ENCODE measurements around the gene RNASE8.
"Not testable (repeated sequence)": the region's sequence is repeated elsewhere in the genome, so short reads cannot be mapped to it uniquely, and the experiment has no call there.

GRCh38 chr14:21040941-21041340 is 16.7 kb upstream of the RNASE8 start:
- not testable (repeated sequence) for TF ChIP-seq POLR2A, POLR2AphosphoS5 (IDR thresholded peaks at IDR 0.05)

Measured in prostate gland (tissue), 1 donor.